Measurements from ENCODE around the gene ZBTB17. TPM values are rescaled to one million over a fixed set of nuclear protein-coding genes. Genes with fewer than 3 reads are reported as not detected.

The ZBTB17 gene
- total RNA-seq, 1 experiment from 2014 or later, result 17.5 TPM

- no peak for DNase-seq (ENCODE audit: low spot score)
Observed at GRCh38 chr1:15947382-15948090, 28.4 kb downstream of the ZBTB17 start.

DNA sequence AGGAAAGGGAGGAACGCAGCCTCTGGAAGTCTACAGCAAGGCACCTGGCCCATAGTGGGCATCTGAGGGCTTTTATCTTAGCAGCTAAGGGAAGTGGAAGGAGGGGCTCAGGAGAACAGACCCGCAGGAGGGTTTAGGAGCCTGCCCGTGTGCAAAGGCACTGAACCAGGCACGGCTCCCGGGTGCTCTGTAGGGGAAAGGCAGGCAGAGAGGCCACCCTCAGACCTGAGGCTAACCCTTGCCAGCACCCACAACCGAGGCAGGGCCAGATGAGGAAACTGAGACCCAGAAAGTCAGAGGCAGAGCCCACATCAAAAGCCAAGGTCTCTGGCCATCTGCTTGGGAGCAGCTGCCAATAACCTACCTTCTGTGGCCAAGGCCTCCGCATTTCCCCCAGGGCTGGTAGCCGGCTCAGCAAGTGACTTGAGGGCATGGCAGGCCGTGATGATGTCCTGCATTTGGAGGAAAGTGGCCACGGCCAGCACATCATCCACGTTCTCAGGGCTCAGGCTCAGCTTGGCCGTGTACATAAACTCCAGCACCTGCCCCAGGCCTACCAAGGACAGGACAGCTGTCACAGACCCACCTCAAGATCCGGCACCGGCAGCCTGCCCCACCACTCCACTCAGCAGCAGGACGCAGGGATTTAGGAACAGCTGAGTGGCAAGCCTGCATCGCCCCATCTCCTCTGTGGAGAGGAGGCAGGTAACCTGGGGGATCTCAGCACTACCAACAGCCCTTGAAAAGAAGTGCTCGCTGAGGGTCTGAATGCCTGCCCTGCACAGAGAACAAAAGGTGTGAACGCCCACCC lies 29.1 kb downstream of the ZBTB17 start:
- DNase-seq (ENCODE audit: low spot score), result no peak

- no peak for DNase-seq (ENCODE audit: low spot score)
Observed at GRCh38 chr1:15945832-15946448, 30.0 kb downstream of the ZBTB17 start.

- no peak for DNase-seq (ENCODE audit: low spot score)
Observed at GRCh38 chr1:15945011-15945831, 30.7 kb downstream of the ZBTB17 start.

- no peak for DNase-seq (ENCODE audit: low spot score)
Observed at GRCh38 chr1:15944308-15945010, 31.4 kb downstream of the ZBTB17 start.

- DNase-seq (ENCODE audit: low spot score), result no peak
Observed at GRCh38 chr1:15943992-15944307, 32.0 kb downstream of the ZBTB17 start.

DNA sequence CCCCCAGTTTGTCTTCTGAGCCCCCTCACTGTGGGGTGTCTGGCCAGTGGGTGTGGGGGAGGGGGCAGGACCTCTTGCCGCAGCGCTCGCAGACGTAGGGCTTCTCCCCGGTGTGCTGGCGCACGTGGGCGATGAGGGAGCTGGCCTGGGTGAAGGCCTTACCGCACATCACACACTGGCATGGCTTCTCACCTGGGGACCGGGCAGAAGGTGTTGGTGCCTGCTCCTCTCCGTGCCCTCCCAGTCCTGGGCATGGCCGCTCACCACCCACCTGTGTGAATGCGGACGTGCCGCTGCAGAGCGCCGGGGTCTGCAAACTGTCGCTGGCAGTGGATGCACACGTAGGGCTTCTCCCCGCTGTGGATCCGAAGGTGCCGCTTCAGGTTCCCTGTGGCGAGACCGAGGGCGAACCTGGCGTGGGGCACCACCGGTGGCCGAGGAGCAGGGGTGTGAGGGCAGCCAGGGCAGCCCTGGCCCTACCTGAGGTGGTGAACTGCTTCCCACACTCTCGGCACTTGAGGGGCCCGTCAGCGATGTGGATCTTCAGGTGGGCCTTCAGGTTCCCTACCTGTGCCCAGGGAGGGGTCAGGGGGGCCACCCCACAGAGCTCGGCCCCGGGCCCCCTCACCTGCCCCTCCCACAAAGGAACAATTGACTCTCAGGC lies 32.4 kb downstream of the ZBTB17 start:
- no peak for DNase-seq (ENCODE audit: low spot score)

DNA sequence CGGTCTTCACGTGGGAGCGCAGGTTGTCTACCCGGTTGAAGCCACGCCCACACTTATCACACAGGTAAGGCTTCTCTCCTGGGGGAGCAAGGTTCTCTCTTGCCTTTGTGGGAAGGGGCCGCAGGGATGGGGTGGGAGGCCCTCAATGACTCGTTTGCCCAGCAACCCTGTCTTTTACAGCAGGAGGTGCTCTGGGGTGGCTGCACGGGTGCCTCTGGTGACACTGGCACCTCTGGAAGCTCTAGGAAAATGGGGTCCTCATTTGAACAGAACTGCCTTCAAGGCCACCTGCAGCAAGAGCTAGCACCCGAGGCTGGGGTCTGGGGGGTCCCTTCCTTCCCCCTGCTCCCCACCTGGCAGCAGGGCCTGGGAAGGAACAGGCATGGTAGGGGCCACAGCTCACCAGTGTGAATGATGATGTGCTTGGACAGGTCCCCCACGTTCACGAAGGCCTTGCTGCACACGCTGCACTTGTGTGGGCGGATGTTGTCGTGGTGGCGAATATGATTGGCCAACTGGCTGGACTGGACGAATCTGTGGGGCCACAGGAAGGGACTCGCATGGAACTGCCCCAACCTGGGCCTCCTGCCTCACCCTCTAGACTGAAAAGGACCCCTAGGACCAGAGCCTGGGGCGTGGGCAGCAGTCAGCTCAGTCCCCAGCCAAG lies 33.1 kb downstream of the ZBTB17 start:
- DNase-seq (ENCODE audit: low spot score), result no peak

DNA sequence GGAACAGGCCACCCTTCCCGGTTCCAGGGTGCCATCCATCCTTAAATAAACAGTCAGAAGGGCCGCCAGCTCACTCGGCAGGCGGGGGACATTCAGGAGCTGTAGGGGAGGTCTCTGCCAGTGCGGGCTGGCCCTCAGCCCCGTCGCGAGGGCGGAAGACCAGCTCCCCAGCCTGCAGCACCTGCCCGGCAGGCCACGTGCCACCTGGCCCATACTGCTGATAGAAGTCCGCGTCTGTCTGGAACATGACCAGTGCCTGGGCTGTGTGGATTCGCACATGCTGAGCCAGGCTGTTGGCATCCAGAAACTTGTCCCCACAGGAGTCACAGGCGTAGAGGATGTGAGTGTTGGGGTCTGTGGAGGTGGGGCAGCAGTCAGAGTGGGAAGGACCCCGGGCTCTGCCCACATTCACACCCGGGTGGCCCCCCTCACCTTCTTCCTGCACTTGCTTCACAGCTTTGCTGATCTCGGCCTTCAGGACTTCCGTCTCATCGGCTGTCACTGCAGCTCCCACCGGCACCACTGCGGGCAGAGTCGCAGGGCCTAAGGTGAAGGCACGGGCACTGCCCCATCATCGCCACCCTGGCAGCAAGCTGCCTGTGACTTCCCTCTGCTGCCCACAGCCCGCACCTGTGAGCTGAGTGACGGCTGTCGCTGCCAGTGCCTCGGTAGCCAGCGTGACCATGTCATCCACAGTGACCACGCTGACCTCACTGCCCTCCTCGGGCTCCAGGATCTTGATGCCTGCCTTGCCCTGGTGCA lies 33.8 kb downstream of the ZBTB17 start:
- DNase-seq (ENCODE audit: low spot score), result no peak

DNA sequence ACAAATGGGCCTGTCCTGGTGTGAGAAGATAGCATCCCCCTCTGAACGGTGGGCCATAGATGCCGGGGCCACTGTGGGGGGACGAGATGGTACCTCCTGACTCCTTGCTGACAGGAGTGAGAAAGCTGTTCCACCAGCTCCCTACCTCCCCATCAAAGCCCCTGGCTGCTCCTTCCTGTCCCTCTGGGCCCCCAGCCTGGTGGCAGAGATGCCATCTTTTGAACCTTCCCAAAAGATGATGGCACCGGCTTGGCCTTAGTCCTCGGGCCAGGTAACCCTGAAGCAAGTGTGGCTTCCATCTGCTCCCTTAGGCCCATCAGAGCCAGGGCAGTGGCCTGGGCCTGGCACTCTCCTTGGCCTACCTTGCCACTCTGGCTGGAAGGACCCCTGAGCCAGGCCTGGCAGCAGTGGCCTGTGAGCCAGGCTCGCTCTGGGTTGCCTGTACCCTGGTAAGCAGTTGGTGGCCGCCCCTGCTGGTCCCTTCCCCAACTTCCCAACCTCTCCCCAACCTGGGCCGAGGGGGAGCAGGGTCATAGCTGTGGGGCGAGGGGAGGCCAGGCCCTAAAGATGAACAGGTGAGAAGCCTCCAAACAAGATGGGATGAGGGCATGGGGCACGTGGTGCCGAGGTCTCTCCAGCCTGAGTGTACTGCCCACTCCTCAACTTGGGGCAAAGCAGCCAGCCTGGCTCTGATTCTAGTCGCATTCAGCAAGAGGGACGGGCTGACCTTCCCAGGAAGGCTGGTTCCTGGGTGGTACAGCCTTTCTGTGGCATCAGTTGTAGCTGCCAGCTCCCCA lies 34.7 kb downstream of the ZBTB17 start:
- DNase-seq (ENCODE audit: low spot score), result no peak

DNA sequence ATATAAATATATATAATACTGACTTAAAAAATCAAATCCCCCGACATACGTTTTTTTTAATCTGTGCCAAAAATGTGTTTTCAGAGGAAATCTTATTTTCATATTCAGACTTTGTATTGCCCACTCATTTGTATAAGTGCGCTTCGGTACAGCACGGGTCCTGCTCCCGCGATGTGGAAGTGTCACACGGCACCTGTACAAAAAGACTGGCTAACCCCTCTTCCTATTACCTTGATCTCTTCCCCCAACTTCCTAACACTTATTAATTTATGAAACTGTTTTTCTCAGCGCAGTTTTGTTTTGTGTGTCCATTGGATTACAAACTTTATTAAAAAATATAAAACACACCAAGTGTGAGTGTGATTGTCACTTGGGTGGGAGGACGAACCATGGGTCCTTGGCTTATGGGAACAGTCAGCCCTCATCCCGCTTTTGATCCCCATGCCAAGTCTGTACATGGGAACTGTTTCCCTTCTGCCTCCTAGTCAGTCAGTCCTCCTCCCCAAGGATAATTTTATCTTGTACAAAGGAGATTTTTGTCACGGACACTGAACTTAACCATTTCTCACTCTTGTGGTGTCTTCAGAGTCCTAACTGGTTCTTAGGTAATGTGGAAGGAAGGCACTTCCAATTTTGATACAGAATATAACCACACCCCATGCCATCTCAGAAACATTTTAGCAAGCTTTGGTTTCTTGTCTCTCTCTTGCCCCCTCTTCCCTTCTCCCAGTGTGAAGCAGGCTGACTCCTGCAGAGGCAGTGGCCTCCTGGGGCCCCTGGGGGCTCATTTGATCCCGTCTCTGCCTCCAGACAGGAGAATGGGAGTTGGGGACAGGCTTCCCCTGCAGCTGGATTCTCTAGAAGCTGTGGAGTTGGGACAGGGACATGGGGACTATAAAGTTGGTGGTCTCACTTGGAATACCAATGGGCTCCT lies 35.5 kb downstream of the ZBTB17 start:
- no peak for DNase-seq (ENCODE audit: low spot score)

GRCh38 chr1:15939181-15940109 lies 36.5 kb downstream of the ZBTB17 start:
- peak; percentile 56 for DNase-seq (ENCODE audit: low spot score)

- DNase-seq (ENCODE audit: low spot score), result no peak
Observed at GRCh38 chr1:15938628-15939161, 37.2 kb downstream of the ZBTB17 start.

DNA sequence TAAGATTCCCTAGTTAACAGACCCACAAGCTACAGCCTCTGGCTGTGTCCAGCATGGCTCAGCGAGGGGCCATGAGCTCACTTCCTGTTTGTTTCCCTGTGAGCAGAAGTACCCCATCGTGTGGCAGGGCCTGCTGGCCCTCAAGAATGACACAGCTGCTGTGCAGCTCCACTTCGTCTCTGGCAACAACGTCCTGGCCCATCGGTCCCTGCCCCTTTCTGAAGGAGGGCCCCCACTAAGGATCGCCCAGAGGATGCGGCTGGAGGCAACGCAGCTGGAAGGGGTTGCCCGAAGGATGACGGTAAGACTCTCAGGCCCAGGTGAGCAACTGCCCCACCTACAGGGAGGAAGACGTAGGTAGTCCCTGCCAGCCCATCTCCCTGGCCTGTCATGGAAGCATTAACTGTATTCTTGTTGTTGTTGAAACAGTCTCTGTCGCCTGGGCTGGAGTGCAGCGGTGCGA lies 38.2 kb downstream of the ZBTB17 start:
- DNase-seq (ENCODE audit: low spot score), result no peak

DNA sequence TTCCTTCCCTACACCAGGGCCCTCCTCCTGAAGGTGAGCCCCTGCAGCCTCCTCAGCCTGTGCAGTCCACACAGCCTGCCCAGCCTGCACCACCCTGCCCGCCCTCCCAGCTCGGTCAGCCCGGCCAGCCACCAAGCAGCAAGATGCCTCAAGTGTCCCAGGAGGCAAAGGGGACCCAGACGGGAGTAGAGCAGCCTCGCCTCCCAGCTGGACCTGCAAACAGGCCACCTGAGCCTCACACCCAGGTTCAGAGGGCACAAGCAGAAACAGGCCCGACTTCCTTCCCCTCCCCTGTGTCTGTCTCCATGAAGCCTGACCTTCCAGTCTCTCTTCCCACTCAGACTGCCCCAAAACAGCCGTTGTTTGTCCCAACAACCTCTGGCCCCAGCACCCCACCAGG lies 38.8 kb downstream of the ZBTB17 start:
- DNase-seq (ENCODE audit: low spot score), result no peak

DNA sequence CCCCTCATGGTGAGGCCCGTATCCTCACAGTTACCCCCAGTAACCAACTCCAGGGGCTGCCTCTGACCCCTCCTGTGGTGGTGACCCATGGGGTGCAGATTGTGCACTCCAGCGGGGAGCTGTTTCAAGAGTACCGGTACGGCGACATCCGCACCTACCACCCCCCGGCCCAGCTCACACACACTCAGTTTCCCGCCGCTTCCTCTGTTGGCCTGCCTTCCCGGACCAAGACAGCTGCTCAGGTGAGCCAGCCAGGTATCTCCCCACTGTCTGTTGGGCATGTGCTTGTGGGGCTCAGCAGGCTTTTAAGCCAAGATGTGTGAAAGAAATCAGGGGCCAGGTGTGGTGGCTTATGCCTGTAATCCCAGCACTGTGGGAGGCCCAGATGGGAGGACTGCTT lies 39.9 kb downstream of the ZBTB17 start:
- no peak for DNase-seq (ENCODE audit: low spot score)

Measured in H4 (cell line).